GM10266 (cell line): ENCODE results near the gene FCAMR.

Source experiments
- DNase-seq: peaks from one replicate; pipeline ENCODE4 v3.0.0; 2012; ENCODE audit errors: extremely low spot score
- TF ChIP-seq, protein P1 (sequence below): IDR thresholded peaks from 2 replicates; pipeline ENCODE4 v1.5.1; 2012; ENCODE audit warnings: mild to moderate bottlenecking, low read depth; ENCODE audit not compliant: control insufficient read depth, insufficient read depth; ENCODE audit errors: missing control alignments

FCAMR gene

GRCh38 chr1:206969090-206969489 is 1.2 kb downstream of the FCAMR start:
- TF ChIP-seq, protein P1, sequence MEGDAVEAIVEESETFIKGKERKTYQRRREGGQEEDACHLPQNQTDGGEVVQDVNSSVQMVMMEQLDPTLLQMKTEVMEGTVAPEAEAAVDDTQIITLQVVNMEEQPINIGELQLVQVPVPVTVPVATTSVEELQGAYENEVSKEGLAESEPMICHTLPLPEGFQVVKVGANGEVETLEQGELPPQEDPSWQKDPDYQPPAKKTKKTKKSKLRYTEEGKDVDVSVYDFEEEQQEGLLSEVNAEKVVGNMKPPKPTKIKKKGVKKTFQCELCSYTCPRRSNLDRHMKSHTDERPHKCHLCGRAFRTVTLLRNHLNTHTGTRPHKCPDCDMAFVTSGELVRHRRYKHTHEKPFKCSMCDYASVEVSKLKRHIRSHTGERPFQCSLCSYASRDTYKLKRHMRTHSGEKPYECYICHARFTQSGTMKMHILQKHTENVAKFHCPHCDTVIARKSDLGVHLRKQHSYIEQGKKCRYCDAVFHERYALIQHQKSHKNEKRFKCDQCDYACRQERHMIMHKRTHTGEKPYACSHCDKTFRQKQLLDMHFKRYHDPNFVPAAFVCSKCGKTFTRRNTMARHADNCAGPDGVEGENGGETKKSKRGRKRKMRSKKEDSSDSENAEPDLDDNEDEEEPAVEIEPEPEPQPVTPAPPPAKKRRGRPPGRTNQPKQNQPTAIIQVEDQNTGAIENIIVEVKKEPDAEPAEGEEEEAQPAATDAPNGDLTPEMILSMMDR: no peak
- no peak for DNase-seq

- no peak for DNase-seq
- TF ChIP-seq, protein P1: no peak
Observed at GRCh38 chr1:206967096-206967849, 3.0 kb downstream of the FCAMR start.

DNA sequence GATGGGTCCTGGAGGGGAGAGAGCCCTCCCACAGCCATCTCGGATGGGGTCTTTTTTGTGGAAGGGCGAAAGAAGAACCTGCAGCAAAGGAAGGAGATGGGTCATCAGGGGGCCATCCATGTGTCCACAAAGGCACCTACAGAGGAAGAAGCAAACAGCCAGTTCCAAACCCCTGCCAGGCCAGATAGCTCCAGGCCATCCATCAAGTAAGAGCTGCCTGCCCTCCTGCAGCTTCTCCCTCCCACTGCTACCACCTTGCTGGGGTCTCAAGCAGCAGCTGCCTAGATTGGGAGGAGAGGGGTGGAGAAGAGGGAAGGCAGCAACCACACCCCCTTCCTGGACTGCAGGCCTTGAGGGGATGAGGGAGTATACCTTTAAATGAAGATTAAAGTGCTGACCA is 4.5 kb downstream of the FCAMR start:
- no peak for DNase-seq
- TF ChIP-seq, protein P1: no peak

- no peak for DNase-seq
- TF ChIP-seq, protein P1: no peak
Observed at GRCh38 chr1:206963740-206964139, 6.5 kb downstream of the FCAMR start.

- TF ChIP-seq, protein P1: no peak
- DNase-seq: no peak
Observed at GRCh38 chr1:206963119-206963712, 7.0 kb downstream of the FCAMR start.

DNA sequence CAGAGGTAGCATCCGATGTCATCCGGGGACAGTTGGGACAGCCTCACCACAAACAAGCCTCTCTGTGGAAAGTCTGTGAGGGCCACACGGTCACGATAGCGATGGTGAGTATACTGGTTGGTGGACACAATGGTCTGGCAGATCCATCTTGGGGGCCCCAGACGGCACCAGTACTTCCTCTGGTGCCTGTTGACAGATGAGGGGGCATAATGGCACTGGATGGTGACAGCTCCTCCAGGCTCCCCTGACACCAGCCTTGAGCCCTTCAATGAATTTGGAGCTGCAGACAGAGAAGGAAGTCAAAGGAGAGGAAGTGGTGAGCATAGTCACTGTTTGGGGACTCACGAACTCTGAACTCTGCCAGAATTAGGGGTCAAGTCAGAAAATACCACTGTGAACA is 8.0 kb downstream of the FCAMR start:
- no peak for DNase-seq
- TF ChIP-seq, protein P1: no peak

DNA sequence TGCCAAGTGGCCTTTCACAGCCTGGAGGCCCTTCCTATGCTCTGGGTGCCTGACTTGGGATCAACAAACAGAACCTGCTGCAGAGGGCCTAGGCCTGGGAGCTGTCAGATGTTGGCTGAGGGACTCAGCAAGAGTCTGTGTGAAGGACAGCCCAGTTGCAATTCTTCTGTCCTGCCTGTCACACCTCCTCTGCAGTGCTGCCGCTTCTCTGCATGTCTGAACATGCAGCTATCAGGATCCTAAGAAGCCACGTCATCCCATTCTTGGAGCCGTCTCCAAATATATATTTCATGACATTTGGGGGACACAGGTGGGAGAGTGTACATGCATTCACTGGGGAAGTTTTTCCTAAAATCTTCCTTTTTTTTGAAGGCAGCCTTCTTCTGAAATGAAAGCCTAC is 8.6 kb downstream of the FCAMR start:
- no peak for DNase-seq
- TF ChIP-seq, protein P1: no peak
